ENCODE data around the gene INTS11. TPM values are rescaled to one million over a fixed set of nuclear protein-coding genes. Genes with fewer than 3 reads are reported as not detected.

INTS11 gene
- total and polyA plus RNA-seq, 2 of the 13 experiments (the other 11 are each of a cell fraction or from before 2014, with no cell fraction given): 52.8 to 94.8 TPM

DNA sequence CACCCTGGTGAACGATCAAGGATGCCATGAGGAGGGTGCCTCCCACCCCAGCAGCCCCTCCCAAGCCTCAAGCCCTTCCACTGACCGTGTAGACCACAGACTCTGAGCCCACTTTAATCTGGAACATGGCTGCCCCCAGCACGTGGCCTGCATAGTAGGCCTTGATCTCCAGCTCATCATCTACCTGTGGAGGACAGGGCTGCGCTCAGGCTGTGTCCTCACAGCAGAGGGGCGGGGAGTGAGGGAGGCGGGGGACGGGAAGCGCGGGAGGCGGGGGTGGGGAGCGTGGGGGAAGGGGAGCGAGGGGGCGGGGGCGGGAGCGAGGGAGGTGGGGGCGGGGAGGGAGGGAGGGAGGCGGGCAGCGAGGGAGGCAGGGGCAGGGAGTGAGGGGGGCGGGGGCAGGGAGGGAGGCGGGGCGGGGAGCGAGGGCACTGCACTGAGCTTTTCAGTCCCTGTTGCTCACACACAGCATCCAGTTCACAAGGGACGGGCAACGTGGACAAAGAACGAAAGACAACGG, 9.0 kb downstream of the INTS11 start:
- H3K4me3 ChIP-seq (replicated peaks in 1 of 3; ENCODE audit: insufficient read depth in 1 of 3, low read depth in 2 of 3, low read length in 3 of 3): no peak overlapping the region
- H3K4me2 ChIP-seq (ENCODE audit: low read depth, low read length): no peak overlapping the region
- H3K36me3 ChIP-seq (replicated peaks in 1 of 2; ENCODE audit: control insufficient read depth in 1 of 2, insufficient read depth in 2 of 2, low read length in 2 of 2): peaks cover 20 to 61% of the 10 kb centered on the region in 2 experiments; a peak in 4 of 5 replicates
- ChIA-PET POLR2A (interaction anchor here (0.9 kb wide), 1 partner anchor 10 kb away, joined by 3 read pairs; no protein-coding TSS in a partner anchor), CTCF (ENCODE audit: low intra/inter-chr PET ratio, low total read pairs) (no interaction called here)
- H3K27me3 ChIP-seq (ENCODE audit: control insufficient read depth in 1 of 2, insufficient read depth in 2 of 2, low read length in 2 of 2): no peaks in the 10 kb centered on the region
- H3K27ac ChIP-seq (ENCODE audit: extremely low read length, insufficient read depth, low read length): no peak overlapping the region
- H3K9ac ChIP-seq (ENCODE audit: insufficient read depth, low read depth, low read length): no peak overlapping the region
- no TSS peak for BruUV-seq (replicated peaks)
- peaks cover 9% of the 10 kb centered on the region for H3K79me2 ChIP-seq (ENCODE audit: insufficient read depth, low read length)
- H2AFZ ChIP-seq (ENCODE audit: low read length): no peak overlapping the region
- 95% methylated on average over 24 of the region's 26 CpGs for WGBS (ENCODE audit: low lambda C conversion rate)
- no peak for FAIRE-seq
- no peak for ATAC-seq
- in situ Hi-C loops (cut with HindIII; ENCODE audit: extremely low pct_ligation_motif_present, low pct_unique_long_range_greater_than_20kb): no loop called here
- H3K4me1 ChIP-seq (ENCODE audit: insufficient read depth, low read length): peaks cover 6% of the 10 kb centered on the region; the same call in 1 of the 2 replicates
- DNase-seq (ENCODE audit: low spot score): no peak
- no peaks in the 10 kb centered on the region for H3K9me3 ChIP-seq (ENCODE audit: low read length)
- peaks cover 5% of the 10 kb centered on the region; the same call in 1 of the 2 replicates for H4K20me1 ChIP-seq (ENCODE audit: insufficient read depth, low read length)
- intact Hi-C loops (cut with micrococcal nuclease; ENCODE audit: unreplicated experiment): no loop called here
- TF ChIP-seq SP4 (CRISPR knock-in tag; IDR thresholded peaks at IDR 0.05): no peak
- no peak for TF ChIP-seq FOSL2 (CRISPR knock-in tag; IDR thresholded peaks at IDR 0.05)
- TF ChIP-seq GMEB1 (CRISPR knock-in tag; IDR thresholded peaks at IDR 0.05; ENCODE audit: borderline replicate concordance): no peak
- TF ChIP-seq, protein P1, sequence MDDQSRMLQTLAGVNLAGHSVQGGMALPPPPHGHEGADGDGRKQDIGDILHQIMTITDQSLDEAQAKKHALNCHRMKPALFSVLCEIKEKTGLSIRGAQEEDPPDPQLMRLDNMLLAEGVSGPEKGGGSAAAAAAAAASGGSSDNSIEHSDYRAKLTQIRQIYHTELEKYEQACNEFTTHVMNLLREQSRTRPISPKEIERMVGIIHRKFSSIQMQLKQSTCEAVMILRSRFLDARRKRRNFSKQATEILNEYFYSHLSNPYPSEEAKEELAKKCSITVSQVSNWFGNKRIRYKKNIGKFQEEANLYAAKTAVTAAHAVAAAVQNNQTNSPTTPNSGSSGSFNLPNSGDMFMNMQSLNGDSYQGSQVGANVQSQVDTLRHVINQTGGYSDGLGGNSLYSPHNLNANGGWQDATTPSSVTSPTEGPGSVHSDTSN (CRISPR knock-in tag; IDR thresholded peaks at IDR 0.05; ENCODE audit: borderline replicate concordance): no peak
- TF ChIP-seq FOXO4 (CRISPR knock-in tag; conservative IDR thresholded peaks at IDR 0.05): no peak
- TF ChIP-seq, protein P2, sequence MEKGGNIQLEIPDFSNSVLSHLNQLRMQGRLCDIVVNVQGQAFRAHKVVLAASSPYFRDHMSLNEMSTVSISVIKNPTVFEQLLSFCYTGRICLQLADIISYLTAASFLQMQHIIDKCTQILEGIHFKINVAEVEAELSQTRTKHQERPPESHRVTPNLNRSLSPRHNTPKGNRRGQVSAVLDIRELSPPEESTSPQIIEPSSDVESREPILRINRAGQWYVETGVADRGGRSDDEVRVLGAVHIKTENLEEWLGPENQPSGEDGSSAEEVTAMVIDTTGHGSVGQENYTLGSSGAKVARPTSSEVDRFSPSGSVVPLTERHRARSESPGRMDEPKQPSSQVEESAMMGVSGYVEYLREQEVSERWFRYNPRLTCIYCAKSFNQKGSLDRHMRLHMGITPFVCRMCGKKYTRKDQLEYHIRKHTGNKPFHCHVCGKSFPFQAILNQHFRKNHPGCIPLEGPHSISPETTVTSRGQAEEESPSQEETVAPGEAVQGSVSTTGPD (CRISPR knock-in tag; IDR thresholded peaks at IDR 0.05): no peak
- no peak for TF ChIP-seq ZNF883 (CRISPR knock-in tag; IDR thresholded peaks at IDR 0.05; ENCODE audit: not compliant biosample characterization)
- TF ChIP-seq MXD1 (CRISPR knock-in tag; IDR thresholded peaks at IDR 0.05): no peak
- TF ChIP-seq CREB3 (CRISPR knock-in tag; IDR thresholded peaks at IDR 0.05): no peak
- no peak for TF ChIP-seq KDM4B (CRISPR knock-in tag; IDR thresholded peaks at IDR 0.05)
